Keratinocyte (primary cell): ENCODE results near the gene THOP1.

Source experiments
- EZH2 ChIP-seq: IDR thresholded peaks from one replicate; pipeline ENCODE4 v1.6.1; 2012; ENCODE audit warnings: inconsistent platforms, mild to moderate bottlenecking, low read length, moderate library complexity
- TF ChIP-seq, protein P1 (sequence below), 3 experiments: IDR thresholded peaks in 1 of 3; conservative IDR thresholded peaks in 1 of 3; optimal IDR thresholded peaks in 1 of 3; 2 replicates in 2 of 3; 3 replicates in 1 of 3; pipeline versions ENCODE3 to v1.5.1; 2011; ENCODE audit warnings: low read length in 3 of 3, mild to moderate bottlenecking in 3 of 3, moderate library complexity in 2 of 3, control low read depth in 1 of 3, inconsistent platforms in 1 of 3; ENCODE audit not compliant: insufficient read depth in 2 of 3; ENCODE audit errors: extremely low read depth in 1 of 3

DNA sequence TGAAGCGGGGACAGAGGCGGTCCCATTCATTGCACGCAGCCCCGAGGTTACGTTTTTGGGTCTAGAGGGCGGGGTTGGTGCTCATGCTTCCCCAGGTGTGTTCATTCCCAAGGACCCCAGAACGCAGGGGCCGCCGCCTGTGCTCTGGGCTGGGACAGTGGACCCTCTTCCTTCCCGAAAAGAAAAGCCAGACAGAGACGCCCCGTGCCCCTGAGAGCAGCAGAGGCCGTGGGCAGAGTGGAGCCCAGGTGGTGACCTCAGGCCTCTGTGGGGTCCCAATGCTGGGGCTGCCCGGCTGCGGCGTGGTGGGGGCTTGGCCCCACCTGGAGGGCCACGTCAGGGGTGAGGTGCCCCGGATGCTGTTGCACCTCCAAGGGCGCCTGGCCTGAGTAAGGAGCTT lies 17.6 kb upstream of the THOP1 start:
- TF ChIP-seq, protein P1, sequence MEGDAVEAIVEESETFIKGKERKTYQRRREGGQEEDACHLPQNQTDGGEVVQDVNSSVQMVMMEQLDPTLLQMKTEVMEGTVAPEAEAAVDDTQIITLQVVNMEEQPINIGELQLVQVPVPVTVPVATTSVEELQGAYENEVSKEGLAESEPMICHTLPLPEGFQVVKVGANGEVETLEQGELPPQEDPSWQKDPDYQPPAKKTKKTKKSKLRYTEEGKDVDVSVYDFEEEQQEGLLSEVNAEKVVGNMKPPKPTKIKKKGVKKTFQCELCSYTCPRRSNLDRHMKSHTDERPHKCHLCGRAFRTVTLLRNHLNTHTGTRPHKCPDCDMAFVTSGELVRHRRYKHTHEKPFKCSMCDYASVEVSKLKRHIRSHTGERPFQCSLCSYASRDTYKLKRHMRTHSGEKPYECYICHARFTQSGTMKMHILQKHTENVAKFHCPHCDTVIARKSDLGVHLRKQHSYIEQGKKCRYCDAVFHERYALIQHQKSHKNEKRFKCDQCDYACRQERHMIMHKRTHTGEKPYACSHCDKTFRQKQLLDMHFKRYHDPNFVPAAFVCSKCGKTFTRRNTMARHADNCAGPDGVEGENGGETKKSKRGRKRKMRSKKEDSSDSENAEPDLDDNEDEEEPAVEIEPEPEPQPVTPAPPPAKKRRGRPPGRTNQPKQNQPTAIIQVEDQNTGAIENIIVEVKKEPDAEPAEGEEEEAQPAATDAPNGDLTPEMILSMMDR (optimal IDR thresholded peaks at IDR 0.05 in 1 of 3, IDR thresholded peaks at IDR 0.05 in 1 of 3, conservative IDR thresholded peaks at IDR 0.05 in 1 of 3; ENCODE audit: extremely low read depth in 1 of 3, insufficient read depth in 2 of 3, low read length in 3 of 3): no peak
- TF ChIP-seq EZH2: no peak
